ENCODE results near the gene PGBD1.

DNA sequence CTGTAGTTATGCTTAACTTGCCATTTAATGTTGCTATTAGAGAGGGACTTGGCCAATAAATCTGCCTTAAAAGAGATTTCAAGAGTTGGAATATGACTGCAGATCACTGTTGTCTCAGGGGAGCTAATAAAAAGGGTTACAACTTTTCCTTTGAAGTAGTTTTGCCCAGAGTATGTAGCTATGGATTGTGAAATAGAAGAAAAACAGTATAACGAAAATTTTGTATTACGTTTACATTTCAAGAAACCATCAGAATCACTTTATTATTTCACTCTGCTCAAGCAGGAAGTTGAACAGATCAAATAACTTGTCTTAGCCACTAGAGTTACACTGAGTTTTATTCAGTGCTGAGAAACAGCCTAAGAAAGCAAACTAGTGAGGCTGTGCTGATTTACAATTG, 17.4 kb upstream of the PGBD1 start:
- TF ChIP-seq EZH2 (IDR thresholded peaks at IDR 0.05; ENCODE audit: low read depth, unreplicated experiment) (no peak), JUNB (IDR thresholded peaks at IDR 0.05; ENCODE audit: unreplicated experiment) (no peak)
- TF ChIP-seq, protein P1, sequence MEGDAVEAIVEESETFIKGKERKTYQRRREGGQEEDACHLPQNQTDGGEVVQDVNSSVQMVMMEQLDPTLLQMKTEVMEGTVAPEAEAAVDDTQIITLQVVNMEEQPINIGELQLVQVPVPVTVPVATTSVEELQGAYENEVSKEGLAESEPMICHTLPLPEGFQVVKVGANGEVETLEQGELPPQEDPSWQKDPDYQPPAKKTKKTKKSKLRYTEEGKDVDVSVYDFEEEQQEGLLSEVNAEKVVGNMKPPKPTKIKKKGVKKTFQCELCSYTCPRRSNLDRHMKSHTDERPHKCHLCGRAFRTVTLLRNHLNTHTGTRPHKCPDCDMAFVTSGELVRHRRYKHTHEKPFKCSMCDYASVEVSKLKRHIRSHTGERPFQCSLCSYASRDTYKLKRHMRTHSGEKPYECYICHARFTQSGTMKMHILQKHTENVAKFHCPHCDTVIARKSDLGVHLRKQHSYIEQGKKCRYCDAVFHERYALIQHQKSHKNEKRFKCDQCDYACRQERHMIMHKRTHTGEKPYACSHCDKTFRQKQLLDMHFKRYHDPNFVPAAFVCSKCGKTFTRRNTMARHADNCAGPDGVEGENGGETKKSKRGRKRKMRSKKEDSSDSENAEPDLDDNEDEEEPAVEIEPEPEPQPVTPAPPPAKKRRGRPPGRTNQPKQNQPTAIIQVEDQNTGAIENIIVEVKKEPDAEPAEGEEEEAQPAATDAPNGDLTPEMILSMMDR (conservative IDR thresholded peaks at IDR 0.05; ENCODE audit: low read depth in 2 of 2): no peak

All from GM23338 (cell line).